ENCODE measurements around the gene SIL1.
A peak's percentile ranks its signal among the peaks of the same experiment; 100 is the strongest.

Gene SIL1

DNA sequence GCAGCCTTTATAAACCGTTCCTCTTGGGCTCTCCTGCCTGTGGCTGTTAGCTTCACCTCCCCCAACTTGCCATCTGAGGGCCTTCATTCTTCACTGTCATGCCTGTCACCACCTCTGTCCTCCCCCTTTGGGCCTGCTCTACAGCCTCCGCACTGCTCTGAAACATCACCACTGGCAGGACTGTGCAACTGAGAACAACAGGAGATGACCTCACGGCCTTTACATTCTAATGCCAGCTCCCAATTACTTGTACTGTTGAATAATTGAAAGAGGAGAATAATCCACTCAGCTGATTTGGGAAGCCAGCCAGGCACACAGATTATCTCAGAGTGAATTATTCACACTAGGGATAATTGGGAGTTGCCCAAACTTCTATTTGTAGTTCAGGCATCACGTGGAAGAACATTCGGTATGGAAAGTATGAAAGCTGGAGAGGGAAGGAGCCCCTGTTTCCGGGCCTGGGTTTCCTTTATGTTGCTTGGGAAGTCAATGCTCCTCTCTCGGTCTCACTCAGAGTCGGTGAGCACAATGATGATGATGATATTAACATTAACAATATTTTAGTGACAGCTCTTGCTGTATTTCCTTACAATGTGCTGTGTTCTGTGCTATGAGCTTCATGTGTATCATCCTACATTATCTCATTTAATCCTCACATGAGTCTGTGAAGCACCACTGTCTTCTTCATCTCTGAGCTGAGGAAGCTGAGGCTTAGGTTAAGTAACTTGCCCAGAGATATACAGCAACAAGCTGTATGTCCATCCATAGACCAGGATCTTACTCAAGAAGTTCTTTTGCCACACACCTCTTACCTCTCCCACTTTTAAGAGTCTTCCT is 223.7 kb downstream of the SIL1 start:
- no peak for DNase-seq

DNA sequence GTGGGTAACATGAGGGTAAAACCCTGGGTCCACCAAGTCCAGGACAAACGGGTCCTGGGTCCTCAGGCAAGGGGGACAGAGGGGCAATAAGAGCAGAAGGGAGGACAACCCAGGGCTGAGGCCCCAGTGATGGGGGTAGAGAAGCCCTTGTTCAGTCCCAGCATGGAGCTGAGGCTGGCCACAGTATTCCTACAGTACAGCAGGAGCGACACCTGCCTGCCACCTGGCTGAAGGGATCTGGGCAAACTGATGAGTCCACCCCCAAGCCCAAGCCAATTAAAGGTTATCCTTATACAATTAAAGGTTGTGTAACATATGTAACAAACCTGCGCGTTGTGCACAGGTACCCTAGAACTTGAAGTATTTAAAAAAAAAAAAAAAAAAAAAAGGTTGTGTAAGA is 225.3 kb downstream of the SIL1 start:
- no peak for DNase-seq

DNA sequence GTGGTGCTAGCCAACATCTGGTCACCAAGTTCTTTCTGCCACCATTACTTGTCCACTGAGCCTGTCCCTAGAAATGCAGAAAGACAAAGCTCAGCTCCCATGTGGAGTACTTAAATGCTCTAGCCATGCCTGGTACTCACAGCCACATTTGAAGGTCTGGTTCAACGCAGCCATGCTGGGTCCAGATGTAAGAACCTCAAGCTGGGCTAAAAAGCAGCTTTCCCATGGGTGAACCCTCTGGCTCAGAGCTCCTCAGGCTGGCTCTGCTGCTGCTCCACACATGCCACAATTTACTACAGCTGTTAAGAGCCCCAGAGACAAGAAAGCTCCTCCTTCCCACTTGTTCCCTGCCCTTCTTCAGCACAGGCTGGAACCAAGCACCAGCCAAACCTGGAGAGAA is 225.9 kb downstream of the SIL1 start:
- no peak for DNase-seq

DNA sequence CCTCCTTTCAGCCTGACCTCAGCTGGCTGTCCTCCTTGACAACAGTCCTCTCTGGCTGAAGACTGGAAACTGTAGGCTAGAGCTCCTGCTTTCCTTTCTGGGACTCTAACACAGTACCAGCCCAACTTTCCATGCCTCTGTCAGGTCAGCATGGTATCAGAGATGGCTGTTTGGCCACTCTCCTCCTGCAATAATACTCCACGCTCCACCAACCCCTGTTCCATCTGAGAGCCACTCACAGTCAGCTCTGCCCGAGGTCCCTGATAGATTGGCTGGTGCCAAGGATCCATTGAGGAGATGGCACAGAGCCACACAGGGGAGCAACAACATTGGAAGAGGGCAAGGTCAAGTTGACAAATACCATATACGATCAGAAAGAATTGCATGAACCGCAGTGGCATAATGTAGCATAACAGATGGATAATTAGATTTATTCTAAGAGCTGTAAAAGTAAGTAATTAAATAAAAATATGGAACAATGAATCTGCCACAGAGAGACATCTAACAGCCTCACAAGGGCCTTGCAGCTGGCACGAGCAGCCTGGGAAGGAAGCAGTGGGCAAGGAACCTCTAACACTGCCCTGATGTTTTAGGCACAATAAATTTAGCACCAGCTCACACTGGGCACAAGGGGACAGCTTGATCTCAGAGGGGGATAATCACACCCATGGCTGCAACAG is 228.7 kb downstream of the SIL1 start:
- DNase-seq = no peak

DNA sequence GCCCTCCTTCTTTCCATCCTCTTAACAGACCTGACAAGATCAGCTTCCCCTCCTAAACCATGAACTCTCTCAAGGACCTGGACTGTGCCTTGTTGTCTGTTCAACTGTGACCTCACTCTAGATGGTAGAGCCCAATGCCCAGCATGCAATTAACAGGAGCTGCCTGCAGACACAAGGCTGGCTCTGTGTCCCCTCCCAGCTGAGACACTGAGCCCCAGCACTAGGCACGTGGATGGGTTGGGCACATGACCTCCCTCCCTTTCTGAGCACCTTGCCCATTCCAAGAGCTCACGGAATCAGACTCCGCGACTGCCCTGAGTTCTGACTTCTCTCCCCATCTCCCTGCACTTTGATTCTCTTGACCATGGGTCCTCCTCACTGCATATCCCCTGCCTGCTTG is 229.6 kb downstream of the SIL1 start:
- DNase-seq = no peak

DNA sequence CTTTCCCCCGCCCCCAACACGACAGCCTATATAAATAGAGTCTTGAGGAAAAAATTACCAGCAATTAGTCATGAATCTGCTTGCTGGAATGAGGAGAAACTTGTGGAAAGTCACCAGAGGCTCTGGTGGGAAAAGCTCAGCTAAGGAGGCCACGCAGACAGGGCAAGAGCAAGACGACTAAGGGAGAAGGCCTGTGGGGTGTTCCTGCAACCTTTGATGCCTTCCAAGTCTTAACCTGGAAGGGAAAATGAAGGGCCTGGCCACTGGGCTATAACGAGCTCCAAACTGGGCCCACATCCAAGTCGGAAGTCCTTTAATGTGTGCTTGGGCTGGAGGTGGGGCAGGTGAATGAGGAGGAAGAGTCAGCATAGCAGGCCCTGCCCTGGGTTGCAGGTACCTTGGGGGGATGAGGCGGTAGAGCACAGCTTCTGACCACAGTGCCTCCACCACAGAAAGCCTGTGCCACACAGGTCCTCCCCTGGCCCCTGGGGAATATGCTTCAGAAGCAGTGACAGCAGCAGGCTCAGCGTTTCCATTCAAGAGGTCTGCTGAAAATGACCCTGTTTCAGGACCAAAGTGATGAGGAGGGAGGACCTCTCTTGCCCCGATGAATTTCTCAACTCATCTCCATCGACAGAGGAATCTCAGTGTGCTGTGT is 230.2 kb downstream of the SIL1 start:
- DNase-seq = no peak

DNA sequence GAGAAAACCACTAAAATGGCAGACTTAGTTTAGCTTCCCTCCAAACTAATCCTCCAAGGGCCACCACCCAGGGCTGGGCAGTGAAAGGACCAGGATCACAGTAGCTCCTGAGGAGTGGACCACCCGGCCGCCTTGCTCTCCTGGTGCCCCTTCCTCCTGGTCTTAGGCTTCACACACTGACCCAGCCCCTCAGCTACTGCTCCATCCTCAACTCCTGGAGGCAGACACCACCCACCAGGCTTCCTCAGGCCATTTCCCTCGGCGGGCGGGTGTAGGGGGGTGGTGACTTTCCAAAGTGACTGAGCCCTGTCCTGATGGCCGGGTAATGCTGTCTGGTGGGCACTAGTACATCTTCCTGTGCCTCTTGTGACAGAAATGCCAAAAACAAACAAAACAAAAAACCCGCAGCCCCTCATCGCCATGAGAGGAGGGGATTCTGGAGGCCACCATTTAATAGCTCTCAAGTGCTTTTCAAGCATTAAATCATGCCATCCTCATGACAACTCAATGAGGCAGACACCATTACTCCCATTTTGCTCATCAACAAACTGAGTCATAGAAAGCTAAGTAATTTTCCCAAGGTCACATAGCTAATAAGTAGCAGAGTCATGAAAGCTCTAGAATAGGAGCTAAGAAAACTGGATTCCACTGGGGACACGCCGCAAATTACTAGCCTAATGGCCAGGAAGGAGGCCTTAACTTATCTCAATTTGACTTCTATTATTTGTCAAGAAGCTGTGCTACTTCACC is 231.8 kb downstream of the SIL1 start:
- DNase-seq = no peak

DNA sequence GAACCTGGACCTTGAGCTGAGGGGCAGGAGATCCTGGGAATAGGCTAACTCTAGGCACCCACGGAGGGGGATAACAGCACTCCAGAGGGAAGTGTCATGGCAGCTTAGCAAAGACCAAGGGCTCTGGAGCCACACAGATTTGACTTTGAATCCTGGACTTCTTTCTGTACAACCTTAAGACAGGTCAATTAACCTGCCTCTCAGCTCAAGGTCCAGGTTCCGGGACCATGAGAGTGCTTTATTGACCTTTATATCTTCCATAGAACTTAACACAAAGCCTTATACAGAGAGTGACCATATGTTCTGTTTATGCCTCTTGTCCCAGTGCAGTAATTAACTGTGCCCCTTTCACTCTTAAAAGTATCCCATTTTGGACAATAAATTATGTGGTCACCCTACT is 232.5 kb downstream of the SIL1 start:
- no peak for DNase-seq

DNA sequence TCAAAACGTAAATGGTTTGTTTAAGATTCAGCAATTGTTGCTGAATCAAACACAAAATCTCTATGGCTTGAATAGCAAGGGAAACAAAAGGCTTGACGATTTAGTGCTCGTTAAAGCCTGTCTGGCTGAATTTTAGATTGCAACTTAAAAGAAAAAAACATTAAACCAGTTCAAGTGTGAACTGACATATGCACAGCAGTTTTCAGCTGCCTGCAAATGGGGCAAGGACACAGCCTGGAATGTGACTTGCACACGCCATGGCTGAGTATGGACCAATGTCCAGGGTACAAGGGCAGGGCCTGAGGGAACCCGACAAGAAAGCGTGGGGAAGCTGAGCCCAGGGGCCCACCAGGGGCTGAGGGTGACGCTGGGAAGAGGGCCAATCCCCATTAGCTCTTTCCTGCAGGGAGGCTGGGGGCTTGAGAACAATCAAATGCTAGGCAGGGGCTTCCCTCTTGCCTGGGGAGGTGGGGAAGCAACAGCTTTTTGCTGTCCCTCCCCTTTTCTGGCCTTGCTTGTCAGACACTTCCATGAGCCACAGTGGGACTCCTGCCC is 233.4 kb downstream of the SIL1 start:
- no peak for DNase-seq

DNA sequence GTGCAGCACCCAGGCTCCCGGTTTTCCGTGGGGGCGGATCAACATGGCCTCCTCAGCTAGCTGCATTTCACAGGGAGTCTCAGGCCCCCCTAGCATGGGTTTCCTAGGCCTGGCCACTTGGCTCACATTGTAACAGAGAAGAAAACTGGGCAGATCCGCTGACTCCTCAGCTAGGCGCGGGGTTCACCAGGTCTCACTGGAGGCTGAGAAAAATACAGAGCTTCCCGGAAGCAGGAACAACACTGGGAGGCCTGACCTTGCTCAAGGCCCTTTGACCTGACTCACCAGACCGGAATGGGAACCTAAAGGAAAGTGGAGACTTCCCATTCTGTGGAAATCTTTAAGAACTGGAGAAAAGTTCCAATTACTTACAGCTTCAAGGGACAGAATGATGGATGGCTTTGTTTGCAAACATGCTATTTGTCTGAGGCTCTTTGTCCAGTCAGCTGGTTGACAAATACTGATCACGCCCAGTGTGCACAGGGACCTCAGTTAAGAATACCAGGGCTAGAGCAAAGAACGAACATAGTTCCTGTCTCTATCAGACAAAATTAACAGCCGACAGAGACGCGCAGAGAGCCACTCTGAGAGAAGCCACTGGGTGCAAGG is 234.3 kb downstream of the SIL1 start:
- no peak for DNase-seq

DNA sequence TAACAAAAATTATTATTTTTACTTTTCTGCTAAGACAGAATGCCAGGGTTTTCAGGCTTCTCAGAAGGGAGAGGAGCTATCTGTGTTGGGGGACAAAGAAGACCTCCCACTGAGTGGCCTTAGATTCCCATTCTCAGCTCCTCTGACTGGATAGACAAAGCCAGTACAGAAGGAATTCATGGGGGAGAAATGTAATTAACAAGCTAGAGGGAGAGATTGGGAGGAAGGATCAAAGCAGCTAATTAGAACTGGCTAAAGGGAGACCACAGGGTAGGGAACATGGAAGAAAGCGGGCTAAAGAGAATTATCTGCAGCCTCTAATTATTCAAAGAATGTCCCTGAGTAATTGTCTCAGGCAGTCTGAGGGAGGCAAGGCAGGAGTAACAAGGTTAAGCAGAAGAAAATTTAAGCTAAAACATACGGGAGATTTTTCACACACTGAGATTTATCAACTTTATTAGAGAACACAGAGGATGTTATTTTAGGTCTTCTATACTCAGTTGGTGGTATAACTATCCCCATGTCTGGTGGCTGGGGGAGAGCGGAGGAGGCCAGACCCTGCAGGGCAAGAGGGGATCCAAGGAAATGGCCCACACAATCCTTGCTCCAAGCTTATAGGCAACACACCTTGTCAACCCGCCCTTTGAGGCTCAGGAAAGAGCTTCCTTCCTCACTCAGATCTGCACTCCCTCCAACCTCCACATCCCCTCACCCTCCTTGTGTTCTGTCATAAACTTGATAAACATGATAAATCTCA is 235.4 kb downstream of the SIL1 start:
- no peak for DNase-seq

DNA sequence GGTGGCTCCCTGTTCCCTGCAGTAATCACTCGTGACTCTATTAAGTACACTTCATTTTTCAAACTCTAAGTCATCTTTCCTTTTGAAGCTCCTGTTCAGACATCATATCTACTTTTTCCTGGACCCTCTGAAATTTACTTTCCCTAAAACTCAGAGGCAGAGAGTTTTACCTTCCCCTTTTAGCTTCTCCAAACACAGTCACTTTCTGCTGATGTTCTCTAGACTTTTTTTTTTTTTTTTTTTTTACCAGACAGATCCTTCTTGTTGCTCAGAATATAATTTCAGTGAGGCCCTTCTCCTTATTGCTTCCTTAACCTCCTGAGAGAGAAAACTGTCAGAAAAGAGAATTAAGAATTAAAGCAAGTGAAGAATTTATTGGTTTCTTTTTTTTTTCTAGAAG is 236.4 kb downstream of the SIL1 start:
- no peak for DNase-seq

DNA sequence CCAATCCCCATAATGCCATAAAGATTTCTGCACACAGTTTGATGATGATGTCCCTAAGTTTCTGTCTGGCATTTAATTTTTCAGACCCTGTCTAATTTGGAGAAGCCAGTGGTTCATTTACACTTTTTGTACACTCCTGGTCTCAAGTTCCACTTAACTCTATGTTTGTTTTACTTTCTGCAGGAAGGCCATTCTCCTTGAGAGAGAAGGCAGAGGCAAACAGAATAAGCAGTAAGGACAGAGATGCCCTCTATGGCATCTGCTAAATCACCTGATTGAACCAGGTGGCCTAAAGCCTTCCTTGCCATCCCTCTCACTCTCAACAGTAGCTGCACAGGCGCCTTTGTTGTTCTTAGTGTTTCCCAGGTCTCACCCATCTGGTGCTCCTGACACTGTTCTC is 236.9 kb downstream of the SIL1 start:
- DNase-seq = no peak

DNA sequence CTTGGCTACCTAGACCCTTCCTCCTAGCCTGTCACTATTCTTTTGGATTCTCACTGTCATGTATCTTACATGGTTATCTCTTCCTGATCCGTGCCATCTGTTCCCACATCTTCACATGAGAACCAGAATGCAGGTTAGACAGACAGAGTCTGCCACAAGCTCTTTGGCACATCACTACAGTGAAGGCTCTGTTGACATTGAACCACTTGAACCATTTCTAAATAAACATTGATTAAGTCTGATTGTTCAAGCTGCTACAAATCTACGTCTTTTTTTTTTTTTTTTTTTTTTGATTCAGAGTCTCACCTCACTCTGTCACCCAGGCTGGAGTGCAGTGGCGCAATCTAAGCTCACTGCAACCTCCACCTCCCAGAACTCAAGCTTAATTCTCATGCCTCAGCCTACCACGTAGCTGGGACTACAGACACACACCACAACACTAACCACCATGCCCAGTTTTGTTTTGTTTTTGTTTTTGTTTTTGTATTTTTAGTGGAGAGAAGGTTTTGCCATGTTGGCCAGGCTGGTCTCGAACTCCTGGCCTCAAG is 237.9 kb downstream of the SIL1 start:
- DNase-seq = no peak

DNA sequence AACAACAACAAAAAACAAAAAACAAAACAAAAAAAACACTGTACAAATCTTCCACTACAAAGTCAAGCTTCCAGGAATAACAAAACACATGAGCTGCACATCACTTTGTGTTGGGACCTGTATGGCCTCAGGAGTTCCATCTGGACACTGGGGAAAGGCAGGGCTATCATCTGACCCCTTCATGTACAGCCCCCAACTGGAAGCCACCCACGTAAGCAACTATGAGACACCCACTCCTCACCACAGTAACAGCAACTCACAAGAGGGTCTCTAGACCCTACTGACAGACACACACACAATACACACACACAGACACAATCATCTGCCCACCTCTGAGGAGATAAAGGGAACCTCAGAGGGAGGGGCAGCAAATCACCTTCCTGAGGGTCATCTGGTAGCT is 241.4 kb downstream of the SIL1 start:
- no peak for DNase-seq

DNA sequence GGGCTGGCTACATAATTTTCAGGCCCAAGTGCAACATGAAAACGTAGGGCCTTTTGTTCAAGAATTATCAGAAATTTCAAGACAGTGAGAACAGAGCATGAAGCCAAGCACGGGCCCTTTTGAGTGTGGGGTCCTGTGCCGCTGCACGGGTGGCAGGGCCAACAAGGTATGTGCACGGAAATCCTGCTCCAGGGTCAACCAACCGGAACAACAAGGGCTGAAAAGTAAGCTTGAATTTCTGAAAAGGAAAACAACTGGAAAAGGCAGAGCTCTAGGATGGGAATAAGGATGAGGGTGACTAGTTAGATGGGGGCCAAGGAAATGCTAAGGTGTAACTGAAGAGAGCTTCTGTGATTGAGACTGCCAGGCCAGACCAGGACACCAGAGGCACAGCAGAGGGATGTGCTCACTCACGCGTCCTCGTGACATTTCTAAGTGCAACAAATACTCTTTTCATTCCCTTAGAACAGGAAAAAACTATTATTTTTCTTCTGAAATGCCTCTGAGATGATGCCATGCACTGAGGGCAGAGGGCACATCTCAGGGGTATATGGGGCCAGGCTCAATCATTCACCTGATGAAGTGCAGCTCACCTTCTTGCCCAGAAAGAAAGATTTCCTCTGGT is 242.4 kb downstream of the SIL1 start:
- no peak for DNase-seq

DNA sequence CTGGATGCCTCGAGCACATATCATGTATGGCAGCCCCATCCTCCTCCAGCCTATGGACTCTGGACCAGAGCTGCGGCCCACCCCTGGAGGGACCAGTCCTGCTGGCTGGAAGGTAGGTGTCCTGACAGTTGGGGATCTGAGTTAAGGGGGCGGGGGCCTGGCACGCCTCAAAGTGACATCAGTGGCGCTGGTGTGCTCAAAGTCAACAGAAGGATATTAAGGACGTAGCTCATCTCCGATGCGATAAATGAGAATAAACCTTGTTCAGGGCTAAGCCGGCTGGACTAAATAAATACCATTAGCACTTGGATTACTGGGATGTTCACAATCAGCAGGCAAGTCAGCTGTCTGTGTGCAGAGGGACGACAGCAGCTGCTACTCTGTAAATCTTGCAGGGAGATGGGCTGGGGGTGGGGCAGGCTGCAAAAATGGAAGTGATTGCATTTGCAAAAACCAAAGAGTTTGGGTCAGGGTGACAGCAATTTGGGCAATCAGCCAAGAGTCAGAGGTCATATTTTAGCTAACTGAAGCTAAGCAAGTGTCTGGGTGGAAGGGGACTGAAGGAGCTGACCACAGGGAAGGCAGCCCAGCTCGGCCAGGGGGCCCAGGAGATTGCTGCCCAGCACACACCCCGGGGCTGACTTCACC is 243.0 kb downstream of the SIL1 start:
- DNase-seq = peak in 1 of 2 experiments; percentile 1

DNA sequence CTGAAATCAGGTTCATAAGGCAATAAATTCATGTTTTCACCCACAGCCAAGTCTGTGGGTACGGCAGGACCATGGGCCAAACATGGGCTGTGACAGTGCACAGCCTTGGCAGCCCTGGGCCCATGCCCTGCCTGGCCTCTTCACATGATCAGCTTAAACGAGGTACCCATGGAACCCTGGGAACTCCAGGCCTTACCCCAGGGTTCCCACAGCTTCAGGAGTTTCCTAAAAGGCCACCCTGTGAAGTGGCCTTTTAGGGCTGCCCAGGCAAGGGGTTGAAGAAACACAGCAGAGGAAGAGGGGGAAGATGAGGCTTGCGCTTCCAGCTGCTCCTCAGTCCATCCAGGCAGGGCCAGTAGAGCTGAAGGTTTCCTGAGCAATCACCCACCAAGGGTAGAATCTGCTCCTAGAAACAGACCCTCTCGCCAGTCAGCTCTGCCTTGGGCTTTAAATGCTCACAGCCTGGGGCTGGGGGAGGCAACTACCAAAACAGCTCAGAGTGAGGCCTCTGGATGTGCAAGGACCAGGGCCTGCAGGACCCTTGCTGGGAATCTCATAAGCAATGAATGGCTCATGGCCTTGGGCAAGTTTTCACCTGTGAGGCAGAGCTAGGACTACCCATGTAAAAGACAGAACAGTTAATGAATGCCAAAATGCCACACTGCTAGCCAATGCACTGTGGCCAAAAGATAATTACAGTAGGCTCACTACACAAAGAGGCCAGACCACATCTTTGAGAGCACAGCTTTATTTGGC is 243.7 kb downstream of the SIL1 start:
- DNase-seq = no peak

DNA sequence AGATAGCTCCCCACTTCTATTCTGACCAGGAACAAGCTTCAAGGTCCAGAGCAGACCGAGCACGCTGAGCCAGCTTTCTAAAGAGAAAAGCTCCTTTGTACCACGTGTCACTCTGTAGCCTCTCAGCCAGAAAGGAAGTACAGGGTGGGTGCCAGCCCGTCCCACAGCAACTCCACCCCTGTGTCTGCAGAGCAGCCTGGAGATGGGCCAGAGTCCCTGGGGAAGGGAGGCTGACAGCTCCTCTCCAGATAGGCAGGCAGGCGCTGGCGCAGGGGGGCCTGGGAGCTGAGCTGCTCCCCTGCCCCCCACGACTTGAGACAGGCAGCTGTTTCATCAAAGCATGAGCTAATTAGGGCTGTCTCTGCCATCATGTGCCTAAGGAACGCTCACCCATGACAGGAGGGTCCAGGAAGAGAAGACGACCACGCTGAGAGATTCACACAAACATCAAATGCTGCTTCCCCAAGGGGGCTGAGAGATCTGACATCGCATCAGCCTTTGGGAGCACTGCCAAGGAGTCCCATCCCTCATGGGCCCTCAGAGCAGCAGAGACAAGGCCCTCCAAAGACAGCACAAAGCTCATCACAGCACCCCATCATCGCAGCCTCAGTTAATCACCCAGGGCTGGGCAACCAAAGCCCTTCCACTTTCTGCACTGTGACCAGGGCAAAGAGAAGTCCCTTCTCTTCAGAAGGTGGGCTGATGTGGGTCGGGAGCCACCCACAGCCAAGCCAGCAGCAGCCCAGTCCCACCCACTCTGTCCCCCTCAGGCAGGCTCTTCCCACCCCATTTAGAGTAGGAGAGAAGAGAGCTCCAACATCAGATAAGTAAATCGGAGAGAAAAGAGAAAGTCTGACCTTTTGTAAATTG is 244.5 kb downstream of the SIL1 start:
- no peak for DNase-seq

Measured in NCI-H1930 (cell line).